ENCODE measurements around the gene CTAGE9.

DNA sequence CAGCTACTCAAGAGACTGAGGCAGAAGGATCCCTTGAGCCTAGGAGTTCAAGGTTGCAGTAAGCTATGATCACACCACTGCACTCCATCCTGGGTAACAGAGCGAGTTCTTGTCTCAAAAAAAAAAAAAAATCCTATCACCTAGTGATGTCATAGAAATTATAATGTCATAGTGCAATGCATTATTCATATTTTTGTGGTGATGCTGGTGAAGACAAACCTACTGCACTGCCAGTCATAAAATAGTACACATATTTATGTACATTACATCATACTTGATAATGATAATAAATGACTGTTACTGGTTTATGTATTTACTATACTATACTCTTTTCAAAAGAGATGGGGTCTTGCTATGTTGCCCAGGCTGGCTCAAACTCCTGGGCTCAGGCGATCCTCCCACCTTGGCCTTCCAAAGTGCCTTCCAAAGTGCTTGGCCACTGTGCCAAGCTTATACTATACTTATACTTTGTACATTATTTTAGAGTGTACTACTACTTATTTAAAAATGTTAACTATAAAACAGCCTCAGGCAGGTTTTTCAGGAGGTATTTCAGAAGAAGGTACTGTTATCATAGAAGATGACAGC is 47.1 kb downstream of the CTAGE9 start:
- no peak for TF ChIP-seq CTCF (IDR thresholded peaks at IDR 0.05)
- no peak for TF ChIP-seq EZH2 (IDR thresholded peaks at IDR 0.05; ENCODE audit: borderline replicate concordance, insufficient read depth, low read depth, low read length, poor library complexity, severe bottlenecking)
